H1 (cell line): ENCODE results near the gene TMEM115. TPM values are rescaled to one million over a fixed set of nuclear protein-coding genes. Genes with fewer than 3 reads are reported as not detected.

ENCODE experiments used
- CTCF ChIA-PET: fragments of 300-600 bp; sonication (Branson Sonifier 250); formaldehyde crosslinking; loops from one replicate; lab custom pipeline; 2021; ENCODE audit not compliant: partially characterized antibody; lab: Charles Lee
- POLR2A ChIA-PET: fragments of 300-600 bp; sonication (Branson Sonifier 250); formaldehyde crosslinking; loops from one replicate; lab custom pipeline; 2021; ENCODE audit warnings: inconsistent platforms; ENCODE audit not compliant: partially characterized antibody; lab: Charles Lee
- DNase-seq, 2 experiments: peaks; one replicate each; pipeline versions ENCODE4 v3.0.0 to v3.0.0-alpha.2; 2010 to 2022; ENCODE audit warnings: low spot score in 2 of 2, low read depth in 1 of 2, mixed read lengths in 1 of 2
- FAIRE-seq: peaks from 2 replicates; lab custom pipeline; 2011; peaks lifted over from hg19 to GRCh38; lab: Jason Lieb, UNC
- H2AFZ ChIP-seq: 2 replicates; pipeline ENCODE4 v1.8.1; 2012; ENCODE audit warnings: low read length, inconsistent platforms
- H2AK5ac ChIP-seq: 2 replicates; pipeline ENCODE4 v1.6.1; 2013; ENCODE audit warnings: low read depth, low read length
- H2BK120ac ChIP-seq: replicated peaks from 2 replicates; pipeline ENCODE3; 2013; ENCODE audit warnings: low read depth, low read length, inconsistent platforms
- H2BK12ac ChIP-seq: 2 replicates; pipeline ENCODE4 v1.6.1; 2013; ENCODE audit warnings: low read depth, low read length
- H2BK15ac ChIP-seq: 2 replicates; pipeline ENCODE4 v1.6.1; 2013; ENCODE audit warnings: low read length
- H2BK20ac ChIP-seq: 2 replicates; pipeline ENCODE4 v1.6.1; 2013; ENCODE audit warnings: low read length
- H2BK5ac ChIP-seq: 2 replicates; pipeline ENCODE4 v1.6.1; 2013; ENCODE audit warnings: low read depth, low read length
- H3K14ac ChIP-seq: 2 replicates; pipeline ENCODE4 v1.6.1; 2013; ENCODE audit warnings: inconsistent platforms; ENCODE audit not compliant: insufficient read length
- H3K18ac ChIP-seq: 2 replicates; pipeline ENCODE4 v1.6.1; 2013; ENCODE audit warnings: low read length; ENCODE audit errors: extremely low read depth
- H3K23ac ChIP-seq: 2 replicates; pipeline ENCODE4 v1.6.1; 2013; ENCODE audit warnings: inconsistent platforms; ENCODE audit not compliant: insufficient read length
- H3K23me2 ChIP-seq: 2 replicates; pipeline ENCODE4 v1.6.1; 2013; ENCODE audit warnings: low read depth, low read length
- H3K27ac ChIP-seq: 2 replicates; pipeline ENCODE4 v1.6.1; 2011; ENCODE audit warnings: low read depth, low read length, inconsistent platforms
- H3K27me3 ChIP-seq, 4 experiments: replicated peaks in 1 of 4; 1 replicate in 1 of 4; 2 replicates in 3 of 4; pipeline versions ENCODE4 v1.6.1 to v1.8.1; 2011 to 2013; ENCODE audit warnings: low read length in 3 of 4, mild to moderate bottlenecking in 3 of 4, inconsistent platforms in 2 of 4, mixed read lengths in 2 of 4, moderate library complexity in 1 of 4; ENCODE audit not compliant: control insufficient read depth in 3 of 4, insufficient read depth in 3 of 4; ENCODE audit errors: extremely low read depth in 1 of 4
- H3K36me3 ChIP-seq, 4 experiments: 2 replicates each; pipeline versions ENCODE4 v1.6.1 to v1.8.1; 2011 to 2013; ENCODE audit warnings: mild to moderate bottlenecking in 4 of 4, low read length in 3 of 4, moderate library complexity in 2 of 4, control low read depth in 1 of 4, inconsistent platforms in 1 of 4; ENCODE audit not compliant: insufficient read depth in 4 of 4, control insufficient read depth in 2 of 4
- H3K4ac ChIP-seq: replicated peaks from 2 replicates; pipeline ENCODE3; 2013; ENCODE audit warnings: low read length, low read depth, mixed read lengths, inconsistent platforms; ENCODE audit not compliant: insufficient read length
- H3K4me1 ChIP-seq, 4 experiments: replicated peaks in 1 of 4; 1 replicate in 1 of 4; 2 replicates in 3 of 4; pipeline versions ENCODE4 v1.6.1 to v1.8.1; 2011 to 2013; ENCODE audit warnings: low read length in 3 of 4, inconsistent platforms in 2 of 4, mixed read lengths in 1 of 4; ENCODE audit not compliant: insufficient read depth in 4 of 4, control insufficient read depth in 3 of 4
- H3K4me2 ChIP-seq, 2 experiments: 2 replicates each; pipeline versions ENCODE4 v1.6.1 to v1.8.1; 2011 to 2013; ENCODE audit warnings: low read depth in 2 of 2, low read length in 2 of 2, control low read depth in 1 of 2, inconsistent platforms in 1 of 2, mild to moderate bottlenecking in 1 of 2; ENCODE audit not compliant: insufficient read depth in 1 of 2
- H3K4me3 ChIP-seq, 4 experiments: fragments of 200-600, 300-600 bp in 1 of 4; sonication (generic), shearing (Covaris generic), sonication (Bioruptor Twin) in 1 of 4; 2 replicates each; pipeline versions ENCODE4 v1.5.1 to v1.8.1; 2011 to 2016; ENCODE audit warnings: low read length in 4 of 4, low read depth in 3 of 4, control low read depth in 2 of 4, inconsistent platforms in 2 of 4, mild to moderate bottlenecking in 2 of 4, mixed read lengths in 1 of 4, moderate library complexity in 1 of 4; ENCODE audit not compliant: insufficient read depth in 2 of 4; ENCODE audit errors: extremely low read depth in 1 of 4
- H3K56ac ChIP-seq: replicated peaks from 2 replicates; pipeline ENCODE3; 2013; ENCODE audit warnings: low read depth, mild to moderate bottlenecking, mixed read lengths, low read length, inconsistent platforms; ENCODE audit not compliant: insufficient read length
- H3K79me1 ChIP-seq: 2 replicates; pipeline ENCODE4 v1.6.1; 2013; ENCODE audit warnings: low read depth, low read length, control low read depth
- H3K79me2 ChIP-seq, 2 experiments: 2 replicates each; pipeline versions ENCODE4 v1.6.1 to v1.8.1; 2012 to 2013; ENCODE audit warnings: low read length in 2 of 2, mild to moderate bottlenecking in 2 of 2, inconsistent platforms in 1 of 2; ENCODE audit not compliant: insufficient read depth in 2 of 2, control insufficient read depth in 1 of 2
- H3K9ac ChIP-seq, 4 experiments: replicated peaks in 1 of 4; 1 replicate in 1 of 4; 2 replicates in 3 of 4; pipeline versions ENCODE4 v1.6.1 to v1.8.1; 2011 to 2013; ENCODE audit warnings: low read depth in 3 of 4, low read length in 3 of 4, control low read depth in 2 of 4, mild to moderate bottlenecking in 2 of 4, moderate library complexity in 2 of 4, inconsistent platforms in 1 of 4; ENCODE audit errors: extremely low read depth in 1 of 4
- H3K9me3 ChIP-seq, 2 experiments: 2 replicates each; pipeline versions ENCODE4 v1.6.1 to v1.8.1; 2012 to 2013; ENCODE audit warnings: mild to moderate bottlenecking in 2 of 2, moderate library complexity in 2 of 2, control low read depth in 1 of 2, inconsistent platforms in 1 of 2, low read depth in 1 of 2, low read length in 1 of 2, mixed read lengths in 1 of 2; ENCODE audit not compliant: insufficient read depth in 2 of 2
- H4K20me1 ChIP-seq, 2 experiments: replicated peaks in 1 of 2; 2 replicates each; pipeline versions ENCODE3 to v1.8.1; 2011 to 2013; ENCODE audit warnings: inconsistent platforms in 2 of 2, low read length in 2 of 2, mild to moderate bottlenecking in 1 of 2; ENCODE audit not compliant: insufficient read depth in 2 of 2, control insufficient read depth in 1 of 2
- H4K5ac ChIP-seq: 2 replicates; pipeline ENCODE4 v1.6.1; 2013; ENCODE audit warnings: low read length, low read depth, mixed read lengths, inconsistent platforms; ENCODE audit not compliant: insufficient read length
- H4K8ac ChIP-seq: 2 replicates; pipeline ENCODE4 v1.8.0; 2013; ENCODE audit warnings: mild to moderate bottlenecking, moderate library complexity, low read length, inconsistent platforms; ENCODE audit not compliant: insufficient read depth; ENCODE audit errors: extremely low read depth
- H4K91ac ChIP-seq: replicated peaks from 2 replicates; pipeline ENCODE3; 2013; ENCODE audit warnings: low read length, mixed read lengths, inconsistent platforms; ENCODE audit not compliant: insufficient read length
- GABPA ChIP-seq: IDR thresholded peaks from 2 replicates; pipeline ENCODE4 v1.6.1; 2011; ENCODE audit warnings: mild to moderate bottlenecking, low read length, moderate library complexity, borderline replicate concordance; ENCODE audit not compliant: insufficient read depth
- GTF2F1 ChIP-seq: IDR thresholded peaks from 2 replicates; pipeline ENCODE4 v1.6.1; 2012; ENCODE audit warnings: low read depth, low read length, improper control_type of control experiment, borderline replicate concordance
- HDAC2 ChIP-seq, 2 experiments: fragments of 300-600 bp in 1 of 2; sonication (generic) in 1 of 2; IDR thresholded peaks; 2 replicates each; pipeline ENCODE4 v1.6.1; 2011 to 2012; ENCODE audit warnings: low read depth in 2 of 2, low read length in 2 of 2, mild to moderate bottlenecking in 2 of 2, moderate library complexity in 2 of 2, borderline replicate concordance in 1 of 2, inconsistent platforms in 1 of 2
- JUND ChIP-seq: IDR thresholded peaks from 2 replicates; pipeline ENCODE4 v1.6.1; 2011; ENCODE audit warnings: mild to moderate bottlenecking, improper control_type of control experiment, low read length
- MAX ChIP-seq: IDR thresholded peaks from 2 replicates; pipeline ENCODE4 v1.6.1; 2012; ENCODE audit warnings: inconsistent platforms
- RAD21 ChIP-seq, 2 experiments: IDR thresholded peaks in 1 of 2; conservative IDR thresholded peaks in 1 of 2; 2 replicates each; pipeline ENCODE4 v1.6.1; 2011; ENCODE audit warnings: low read depth in 2 of 2, low read length in 2 of 2, improper control_type of control experiment in 1 of 2, inconsistent platforms in 1 of 2, mild to moderate bottlenecking in 1 of 2, moderate library complexity in 1 of 2
- RBBP5 ChIP-seq: IDR thresholded peaks from 2 replicates; pipeline ENCODE4 v1.7.1; 2012; ENCODE audit warnings: low read depth, mild to moderate bottlenecking, inconsistent platforms, low read length, moderate library complexity, borderline replicate concordance
- SIN3A ChIP-seq, 2 experiments: IDR thresholded peaks in 1 of 2; conservative IDR thresholded peaks in 1 of 2; 2 replicates each; pipeline ENCODE4 v1.6.1; 2011 to 2012; ENCODE audit warnings: low read length in 2 of 2, improper control_type of control experiment in 1 of 2, low read depth in 1 of 2, mild to moderate bottlenecking in 1 of 2
- TAF1 ChIP-seq: IDR thresholded peaks from 2 replicates; pipeline ENCODE4 v1.6.1; 2011; ENCODE audit warnings: mild to moderate bottlenecking, low read depth, low read length
- TEAD4 ChIP-seq: IDR thresholded peaks from 2 replicates; pipeline ENCODE4 v1.6.1; 2012; ENCODE audit warnings: low read depth, low read length, inconsistent platforms, mixed read lengths
- WGBS, 2 experiments: shearing (Covaris generic) in 1 of 2; methylation state at CpG; one replicate each; pipeline versions ENCODE4 v1.1.6 to v1.1.7; 2013 to 2015; ENCODE audit warnings: low lambda C conversion rate in 2 of 2, mixed read lengths in 2 of 2, inconsistent platforms in 1 of 2, low coverage in 1 of 2, missing lambda C conversion rate in 1 of 2; ENCODE audit not compliant: insufficient replicate concordance in 2 of 2, insufficient coverage in 1 of 2, insufficient read length in 1 of 2; ENCODE audit errors: extremely low coverage in 1 of 2, missing lambda C conversion rate in 1 of 2; 5-methylcytosine and 5-hydroxymethylcytosine counted together
- polyA plus RNA-seq, 7 experiments: library from polyadenylated mRNA; depleted of rRNA in 3 of 7; stranded (reverse) in 5 of 7; unstranded in 2 of 7; fragments of >200 nt in 5 of 7; fragments of 200-250 nt in 2 of 7; gene quantifications; 1 replicate in 5 of 7; 2 replicates in 1 of 7; 4 replicates in 1 of 7; pipeline versions ENCODE4 v1.2.1 to v1.2.3, GENCODE V29; 2011 to 2013; ENCODE audit warnings: missing spikeins in 2 of 7, mixed read lengths in 2 of 7
- total RNA-seq: library from RNA; stranded (reverse); fragmentation: NEBNext Ultra II Directional; extraction: Animal tissue kit (Norgen Biotek cat#: 25700); gene quantifications from 2 replicates; pipeline ENCODE4 v1.2.1, GENCODE V29; 2021
- TF ChIP-seq, protein P1 (sequence below): IDR thresholded peaks from 2 replicates; pipeline ENCODE4 v1.6.1; 2011; ENCODE audit warnings: low read depth, mild to moderate bottlenecking, low read length; ENCODE audit not compliant: insufficient read depth

The TMEM115 gene
- total and polyA plus RNA-seq, 2 of the 8 experiments (the other 6 are each of a cell fraction or from before 2014, with no cell fraction given) = 25.4 to 32.4 TPM

DNA sequence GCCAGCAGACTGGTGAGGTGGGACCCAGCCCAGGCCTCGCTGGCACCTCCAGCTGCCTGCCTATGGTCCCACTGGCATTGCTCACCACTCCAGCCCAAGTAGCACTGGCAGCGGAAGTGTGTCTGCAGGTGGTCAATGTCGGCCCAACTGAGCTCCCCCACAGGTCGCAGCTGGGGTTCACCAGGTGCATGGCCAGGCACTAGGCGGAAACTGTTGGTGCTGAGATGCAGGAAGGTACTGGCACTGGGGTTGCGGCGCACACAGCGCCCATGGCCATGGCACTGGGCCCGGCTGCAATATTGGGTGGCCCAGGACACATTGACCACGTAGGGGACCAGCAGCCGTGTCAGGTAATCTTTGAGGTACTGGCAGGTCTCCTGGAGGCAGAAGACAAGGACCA, 41.2 kb downstream of the TMEM115 start:
- H3K36me3 ChIP-seq = peaks cover 16 to 34% (median 28%) of the 10 kb centered on the region in 4 experiments
- POLR2A ChIA-PET = interaction anchor here (0.7 to 12.6 kb wide), 6 partner anchors 12 to 34 kb away, joined by 3 to 149 read pairs (median 6); partner anchors contain the start of genes HYAL1, HYAL3, IFRD2 and NAA80
- no peaks in the 10 kb centered on the region for H3K27me3 ChIP-seq
- no peak overlapping the region for H3K18ac ChIP-seq
- no peak overlapping the region for H3K56ac ChIP-seq
- H2BK5ac ChIP-seq = no peak overlapping the region
- no peak overlapping the region for H3K4me3 ChIP-seq
- no peak overlapping the region for H4K91ac ChIP-seq
- peaks cover 0 to 25% of the 10 kb centered on the region in 2 experiments; a peak in 3 of 4 replicates for H3K79me2 ChIP-seq
- no peak overlapping the region for H3K27ac ChIP-seq
- H3K4ac ChIP-seq = no peak overlapping the region
- H2BK15ac ChIP-seq = 0 out of 2 replicates have a peak overlapping the region, but pooled peaks have one; percentile 10
- H3K9ac ChIP-seq = no peak overlapping the region
- CTCF ChIA-PET = interaction anchor here (0.6 to 3.9 kb wide), 8 partner anchors 10 to 139 kb away, joined by 3 to 17 read pairs (median 4); partner anchors contain the start of genes HYAL1 and TUSC2
- peaks cover 0 to 22% (median 16%) of the 10 kb centered on the region in 4 experiments; a peak in 6 of 7 replicates for H3K4me1 ChIP-seq
- WGBS, 2 experiments = 95% methylated on average over 11 of the region's 11 CpGs; no CpG with 5 or more reads in 1 of the 2 experiments
- H2BK120ac ChIP-seq = no peak overlapping the region
- H4K8ac ChIP-seq = 0 out of 2 replicates have a peak overlapping the region, but pooled peaks have one; percentile 7
- DNase-seq = no peak
- no peak overlapping the region for H2AK5ac ChIP-seq
- H4K5ac ChIP-seq = no peak overlapping the region
- no peak overlapping the region for H3K23ac ChIP-seq
- peaks cover 19 to 35% of the 10 kb centered on the region in 2 experiments for H4K20me1 ChIP-seq
- H3K4me2 ChIP-seq = no peak overlapping the region
- peaks cover 20% of the 10 kb centered on the region for H3K79me1 ChIP-seq
- no peaks in the 10 kb centered on the region; a peak in 1 of 4 replicates for H3K9me3 ChIP-seq
- no peak overlapping the region for H2BK12ac ChIP-seq
- H3K23me2 ChIP-seq = peaks cover 17% of the 10 kb centered on the region
- H2BK20ac ChIP-seq = no peak overlapping the region
- no peak overlapping the region for H2AFZ ChIP-seq
- no peak for FAIRE-seq
- H3K14ac ChIP-seq = no peak overlapping the region
- TF ChIP-seq TAF1 = no peak
- TF ChIP-seq HDAC2 (IDR thresholded peaks at IDR 0.05; ENCODE audit: borderline replicate concordance in 1 of 2, low read depth in 2 of 2, low read length in 2 of 2) = no peak
- TF ChIP-seq, protein P1, sequence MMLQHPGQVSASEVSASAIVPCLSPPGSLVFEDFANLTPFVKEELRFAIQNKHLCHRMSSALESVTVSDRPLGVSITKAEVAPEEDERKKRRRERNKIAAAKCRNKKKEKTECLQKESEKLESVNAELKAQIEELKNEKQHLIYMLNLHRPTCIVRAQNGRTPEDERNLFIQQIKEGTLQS = no peak
- TF ChIP-seq RBBP5 = no peak
- TF ChIP-seq RAD21 (IDR thresholded peaks at IDR 0.05 in 1 of 2, conservative IDR thresholded peaks at IDR 0.05 in 1 of 2; ENCODE audit: low read depth in 2 of 2, low read length in 2 of 2) = no peak
- TF ChIP-seq GTF2F1 = no peak
- TF ChIP-seq MAX = no peak
- TF ChIP-seq JUND = no peak
- TF ChIP-seq TEAD4 = no peak
- no peak for TF ChIP-seq SIN3A (conservative IDR thresholded peaks at IDR 0.05 in 1 of 2, IDR thresholded peaks at IDR 0.05 in 1 of 2; ENCODE audit: low read depth in 1 of 2, low read length in 2 of 2)
- TF ChIP-seq GABPA = no peak
